ENCODE results near the gene TSPAN19.

TSPAN19 gene

DNA sequence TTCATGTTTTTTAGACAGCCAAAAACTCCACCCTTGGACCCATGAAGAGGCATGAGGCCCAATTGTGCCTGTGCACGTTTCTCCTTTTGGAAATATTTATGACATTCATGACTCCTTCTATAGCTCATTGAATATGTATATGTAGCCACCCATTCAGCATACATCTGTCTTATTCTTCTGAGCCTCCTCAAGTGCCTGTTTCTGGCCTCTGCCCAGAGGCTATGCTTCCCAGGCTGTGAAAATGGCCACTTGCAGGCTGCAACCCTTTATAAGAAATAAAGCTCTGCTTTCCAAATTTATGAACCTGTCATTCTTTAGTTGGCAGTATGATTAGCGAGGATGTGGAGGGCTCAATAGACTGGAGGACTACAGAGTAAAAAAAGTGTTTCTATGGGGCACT lies 35.3 kb downstream of the TSPAN19 start:
- Mint-ChIP-seq H3K27me3 (ENCODE audit: low read depth) (no peaks in the 10 kb centered on the region), H3K36me3 (ENCODE audit: low read depth) (no peaks in the 10 kb centered on the region), H3K4me1 (no peaks in the 10 kb centered on the region), H3K27ac (no peak overlapping the region), H3K9me3 (no peaks in the 10 kb centered on the region), H3K4me3 (no peak overlapping the region)
- TF ChIP-seq CTCF (IDR thresholded peaks at IDR 0.05; ENCODE audit: unreplicated experiment in 3 of 3): no peak

GRCh38 chr12:84998341-84998740 lies 37.7 kb downstream of the TSPAN19 start:
- Mint-ChIP-seq H3K4me1 (no peaks in the 10 kb centered on the region), H3K36me3 (ENCODE audit: low read depth) (no peaks in the 10 kb centered on the region), H3K27me3 (ENCODE audit: low read depth) (no peaks in the 10 kb centered on the region), H3K9me3 (no peaks in the 10 kb centered on the region), H3K27ac (no peak overlapping the region), H3K4me3 (no peak overlapping the region)
- TF ChIP-seq CTCF (IDR thresholded peaks at IDR 0.05; ENCODE audit: unreplicated experiment in 3 of 3): no peak

GRCh38 chr12:84996759-84997158 lies 39.3 kb downstream of the TSPAN19 start:
- Mint-ChIP-seq H3K27me3 (ENCODE audit: low read depth) (no peaks in the 10 kb centered on the region), H3K4me3 (no peak overlapping the region), H3K36me3 (ENCODE audit: low read depth) (no peaks in the 10 kb centered on the region), H3K9me3 (no peaks in the 10 kb centered on the region), H3K4me1 (no peaks in the 10 kb centered on the region), H3K27ac (no peak overlapping the region)
- no peak for TF ChIP-seq CTCF (IDR thresholded peaks at IDR 0.05; ENCODE audit: unreplicated experiment in 3 of 3)

DNA sequence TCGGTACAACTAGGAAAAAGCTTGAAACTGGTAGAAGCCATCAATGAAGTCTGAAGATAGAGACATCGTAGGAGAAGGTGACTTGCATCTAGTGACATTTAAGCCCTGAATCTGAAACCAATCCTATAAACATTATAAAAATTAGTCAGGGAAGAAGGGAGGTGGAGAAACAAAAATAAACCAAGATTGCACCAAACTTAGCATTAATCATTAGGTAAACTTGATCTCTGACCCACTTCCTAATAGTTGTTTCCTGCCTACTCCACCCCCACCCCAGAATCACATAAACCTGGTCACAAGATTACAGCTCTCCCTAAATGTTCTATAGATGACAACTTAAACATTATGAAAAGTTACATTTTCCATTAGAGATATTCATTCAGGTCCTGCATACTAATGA lies 40.4 kb downstream of the TSPAN19 start:
- Mint-ChIP-seq H3K36me3 (ENCODE audit: low read depth) (no peaks in the 10 kb centered on the region), H3K27me3 (ENCODE audit: low read depth) (no peaks in the 10 kb centered on the region), H3K4me1 (no peaks in the 10 kb centered on the region), H3K4me3 (no peak overlapping the region), H3K9me3 (no peaks in the 10 kb centered on the region), H3K27ac (no peak overlapping the region)
- no peak for TF ChIP-seq CTCF (IDR thresholded peaks at IDR 0.05; ENCODE audit: unreplicated experiment in 3 of 3)

- TF ChIP-seq CTCF (IDR thresholded peaks at IDR 0.05; ENCODE audit: unreplicated experiment in 3 of 3): no peak
- Mint-ChIP-seq H3K36me3 (ENCODE audit: low read depth) (no peaks in the 10 kb centered on the region), H3K4me1 (no peaks in the 10 kb centered on the region), H3K4me3 (no peak overlapping the region), H3K27ac (no peak overlapping the region), H3K27me3 (ENCODE audit: low read depth) (no peaks in the 10 kb centered on the region), H3K9me3 (no peaks in the 10 kb centered on the region)
Measured at GRCh38 chr12:84994426-84994825, 41.7 kb downstream of the TSPAN19 start.

DNA sequence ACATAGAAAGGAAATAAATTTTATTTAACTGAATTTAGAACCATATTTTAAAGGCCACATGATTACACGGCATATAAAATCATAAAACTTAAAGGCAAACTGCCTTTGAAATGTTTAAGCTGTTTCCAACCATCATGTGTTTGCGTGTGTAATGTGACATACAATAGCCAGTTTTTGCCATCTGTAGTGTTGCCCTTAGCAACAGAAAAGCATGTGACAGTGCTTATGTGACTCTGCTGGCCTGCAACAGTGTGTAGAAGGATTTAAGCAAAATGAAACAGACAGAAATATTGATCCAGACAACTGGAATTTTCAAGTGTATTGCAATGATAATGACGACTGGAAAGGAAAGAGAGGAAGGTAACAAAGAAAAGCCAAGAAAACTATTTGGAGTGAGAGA lies 49.5 kb downstream of the TSPAN19 start:
- no peaks in the 10 kb centered on the region for H3K4me1 Mint-ChIP-seq
- no peak for TF ChIP-seq CTCF (IDR thresholded peaks at IDR 0.05; ENCODE audit: unreplicated experiment in 3 of 3)
- no peaks in the 10 kb centered on the region for H3K36me3 Mint-ChIP-seq (ENCODE audit: low read depth)
- no peak overlapping the region for H3K27ac Mint-ChIP-seq
- H3K9me3 Mint-ChIP-seq: no peaks in the 10 kb centered on the region
- no peak overlapping the region for H3K4me3 Mint-ChIP-seq
- no peaks in the 10 kb centered on the region for H3K27me3 Mint-ChIP-seq (ENCODE audit: low read depth)
